IPS-15b (cell line): ENCODE measurements around the gene UROC1.

ENCODE experiments used
- H3K27me3 ChIP-seq: one replicate; pipeline ENCODE4 v1.6.1; 2013; ENCODE audit warnings: low read length; ENCODE audit not compliant: control insufficient read depth, insufficient read depth
- H3K36me3 ChIP-seq: one replicate; pipeline ENCODE4 v1.6.1; 2013; ENCODE audit warnings: low read length; ENCODE audit not compliant: control insufficient read depth, insufficient read depth
- H3K4me1 ChIP-seq: one replicate; pipeline ENCODE4 v1.6.1; 2013; ENCODE audit warnings: mild to moderate bottlenecking, low read length; ENCODE audit not compliant: control insufficient read depth, insufficient read depth
- H3K4me3 ChIP-seq: one replicate; pipeline ENCODE4 v1.5.1; 2013; ENCODE audit warnings: low read depth, low read length
- H3K9ac ChIP-seq: one replicate; pipeline ENCODE4 v1.6.1; 2013; ENCODE audit warnings: low read depth, mild to moderate bottlenecking, low read length
- H3K9me3 ChIP-seq: one replicate; pipeline ENCODE4 v1.6.1; 2013; ENCODE audit warnings: mild to moderate bottlenecking, low read length; ENCODE audit not compliant: control insufficient read depth, insufficient read depth

Gene UROC1

GRCh38 chr3:126435456-126436315, 81.9 kb downstream of the UROC1 start:
- Histone ChIP-seq H3K27me3 (no peaks in the 10 kb centered on the region), H3K4me3 (no peak overlapping the region), H3K9me3 (no peaks in the 10 kb centered on the region), H3K4me1 (no peaks in the 10 kb centered on the region), H3K9ac (no peak overlapping the region), H3K36me3 (peaks cover 13% of the 10 kb centered on the region)

GRCh38 chr3:126434931-126435411, 82.6 kb downstream of the UROC1 start:
- H3K4me3 ChIP-seq: no peak overlapping the region
- H3K27me3 ChIP-seq: no peaks in the 10 kb centered on the region
- H3K4me1 ChIP-seq: no peaks in the 10 kb centered on the region
- no peaks in the 10 kb centered on the region for H3K9me3 ChIP-seq
- H3K36me3 ChIP-seq: peaks cover 13% of the 10 kb centered on the region
- H3K9ac ChIP-seq: no peak overlapping the region

GRCh38 chr3:126434264-126434590, 83.3 kb downstream of the UROC1 start:
- peaks cover 13% of the 10 kb centered on the region for H3K36me3 ChIP-seq
- H3K9me3 ChIP-seq: no peaks in the 10 kb centered on the region
- H3K4me1 ChIP-seq: no peaks in the 10 kb centered on the region
- H3K9ac ChIP-seq: no peak overlapping the region
- H3K27me3 ChIP-seq: no peaks in the 10 kb centered on the region
- H3K4me3 ChIP-seq: no peak overlapping the region

- no peaks in the 10 kb centered on the region for H3K27me3 ChIP-seq
Observed at GRCh38 chr3:126433496-126434263, 83.9 kb downstream of the UROC1 start.

GRCh38 chr3:126433105-126433430, 84.5 kb downstream of the UROC1 start:
- Histone ChIP-seq H3K4me1 (no peaks in the 10 kb centered on the region), H3K36me3 (peaks cover 13% of the 10 kb centered on the region), H3K9me3 (no peaks in the 10 kb centered on the region), H3K4me3 (no peak overlapping the region), H3K27me3 (no peaks in the 10 kb centered on the region), H3K9ac (no peak overlapping the region)

More at GRCh38 chr3:126433496-126434263, 83.9 kb downstream of the UROC1 start:
- H3K36me3 ChIP-seq: peaks cover 13% of the 10 kb centered on the region
- no peak overlapping the region for H3K9ac ChIP-seq
- no peaks in the 10 kb centered on the region for H3K4me1 ChIP-seq
- H3K9me3 ChIP-seq: no peaks in the 10 kb centered on the region
- no peak overlapping the region for H3K4me3 ChIP-seq

- H3K27me3 ChIP-seq: no peaks in the 10 kb centered on the region
- no peaks in the 10 kb centered on the region for H3K9me3 ChIP-seq
- H3K36me3 ChIP-seq: peaks cover 13% of the 10 kb centered on the region
- H3K4me1 ChIP-seq: no peaks in the 10 kb centered on the region
- H3K4me3 ChIP-seq: no peak overlapping the region
- H3K9ac ChIP-seq: no peak overlapping the region
Observed at GRCh38 chr3:126432361-126433104, 85.0 kb downstream of the UROC1 start.
